Measurements from ENCODE around the gene CCDC40. TPM values are rescaled to one million over a fixed set of nuclear protein-coding genes. Genes with fewer than 3 reads are reported as not detected.
A peak's percentile ranks its signal among the peaks of the same experiment; 100 is the strongest.

CCDC40 gene
- total and polyA plus RNA-seq, 10 of the 15 experiments (the other 5 are each of a cell fraction or from before 2014, with no cell fraction given): 0.06 to 0.10 TPM; not detected in 8

GRCh38 chr17:80102664-80103448 is 66.4 kb downstream of the CCDC40 start:
- POLR2A ChIA-PET: no interaction called here
- H3K4me1 ChIP-seq (ENCODE audit: control insufficient read depth, insufficient read depth, low read length): peaks cover 16% of the 10 kb centered on the region
- H3K9ac ChIP-seq (ENCODE audit: control insufficient read depth, insufficient read depth, low read length): no peak overlapping the region
- in situ Hi-C loops (cut with MboI): no loop called here
- RAD21 ChIA-PET (ENCODE audit: unreplicated experiment): interaction anchor here (1.7 kb wide), 1 partner anchor 43 kb away, joined by 9 read pairs; no protein-coding TSS in a partner anchor
- peak overlapping the region; percentile 92; the same call in 1 of the 2 replicates for H3K4me3 ChIP-seq
- BruUV-seq (replicated peaks): no TSS peak
- SMC1A ChIA-PET (ENCODE audit: uncharacterized antibody, unreplicated experiment): no interaction called here
- H3K79me2 ChIP-seq (ENCODE audit: control insufficient read depth, insufficient read depth, low read length): no peaks in the 10 kb centered on the region; the same call in 1 of the 2 replicates
- no peak overlapping the region for H3K27ac ChIP-seq (ENCODE audit: control insufficient read depth, insufficient read depth)
- no peak for TF ChIP-seq TARDBP (IDR thresholded peaks at IDR 0.05; ENCODE audit: borderline replicate concordance)
- TF ChIP-seq CREB1 (IDR thresholded peaks at IDR 0.05; ENCODE audit: low read depth): no peak
- TF ChIP-seq NFIC (IDR thresholded peaks at IDR 0.05; ENCODE audit: low read depth, low read length): no peak
- H3K4me2 ChIP-seq (ENCODE audit: control insufficient read depth, insufficient read depth): no peak overlapping the region
- no peaks in the 10 kb centered on the region for H3K9me3 ChIP-seq (replicated peaks; ENCODE audit: control insufficient read depth, insufficient read depth, low read length)
- no peaks in the 10 kb centered on the region for H3K36me3 ChIP-seq (ENCODE audit: control insufficient read depth in 2 of 2, insufficient read depth in 2 of 2, low read length in 1 of 2)
- DNase-seq (ENCODE audit: low read depth, low spot score) (no peak), ATAC-seq (no peak), FAIRE-seq (no peak)
- 68% methylated on average over 15 of the region's 15 CpGs for WGBS (ENCODE audit: insufficient coverage, insufficient replicate concordance, low lambda C conversion rate, missing lambda C conversion rate)
- H4K20me1 ChIP-seq (ENCODE audit: control insufficient read depth, insufficient read depth): no peaks in the 10 kb centered on the region
- intact Hi-C loops (cut with micrococcal nuclease; ENCODE audit: unreplicated experiment): no loop called here
- CTCF ChIA-PET: no interaction called here
- H2AFZ ChIP-seq (ENCODE audit: control insufficient read depth, low read depth, low read length): no peak overlapping the region
- H3K27me3 ChIP-seq (replicated peaks in 1 of 2; ENCODE audit: control insufficient read depth in 2 of 2, insufficient read depth in 2 of 2, low read length in 1 of 2): no peaks in the 10 kb centered on the region

- CTCF ChIA-PET: no interaction called here
- in situ Hi-C loops (cut with MboI): no loop called here
- H2AFZ ChIP-seq (ENCODE audit: control insufficient read depth, low read depth, low read length): no peak overlapping the region
- no peaks in the 10 kb centered on the region for H3K36me3 ChIP-seq (ENCODE audit: control insufficient read depth in 2 of 2, insufficient read depth in 2 of 2, low read length in 1 of 2)
- H3K4me1 ChIP-seq (ENCODE audit: control insufficient read depth, insufficient read depth, low read length): peaks cover 16% of the 10 kb centered on the region
- RAD21 ChIA-PET (ENCODE audit: unreplicated experiment): no interaction called here
- FAIRE-seq (no peak), ATAC-seq (no peak), DNase-seq (ENCODE audit: low read depth, low spot score) (no peak)
- intact Hi-C loops (cut with micrococcal nuclease; ENCODE audit: unreplicated experiment): no loop called here
- H3K79me2 ChIP-seq (ENCODE audit: control insufficient read depth, insufficient read depth, low read length): no peaks in the 10 kb centered on the region; the same call in 1 of the 2 replicates
- H3K4me3 ChIP-seq: no peak overlapping the region
- H3K9ac ChIP-seq (ENCODE audit: control insufficient read depth, insufficient read depth, low read length): no peak overlapping the region
- POLR2A ChIA-PET: no interaction called here
- no peaks in the 10 kb centered on the region for H3K9me3 ChIP-seq (replicated peaks; ENCODE audit: control insufficient read depth, insufficient read depth, low read length)
- no TSS peak for BruUV-seq (replicated peaks)
- H3K4me2 ChIP-seq (ENCODE audit: control insufficient read depth, insufficient read depth): no peak overlapping the region
- H4K20me1 ChIP-seq (ENCODE audit: control insufficient read depth, insufficient read depth): no peaks in the 10 kb centered on the region
- H3K27ac ChIP-seq (ENCODE audit: control insufficient read depth, insufficient read depth): no peak overlapping the region
- 83% methylated on average over 19 of the region's 19 CpGs for WGBS (ENCODE audit: insufficient coverage, insufficient replicate concordance, low lambda C conversion rate, missing lambda C conversion rate)
- no peaks in the 10 kb centered on the region for H3K27me3 ChIP-seq (replicated peaks in 1 of 2; ENCODE audit: control insufficient read depth in 2 of 2, insufficient read depth in 2 of 2, low read length in 1 of 2)
- SMC1A ChIA-PET (ENCODE audit: uncharacterized antibody, unreplicated experiment): no interaction called here
- TF ChIP-seq MYB (IDR thresholded peaks at IDR 0.05; ENCODE audit: borderline replicate concordance, low read depth, low read length) (no peak), IKZF2 (IDR thresholded peaks at IDR 0.05) (no peak), SPI1 (IDR thresholded peaks at IDR 0.05; ENCODE audit: borderline replicate concordance, insufficient read depth, low read depth, low read length) (no peak), SREBF2 (IDR thresholded peaks at IDR 0.05; ENCODE audit: low read length) (no peak), BACH1 (IDR thresholded peaks at IDR 0.05; ENCODE audit: borderline replicate concordance) (no peak), ATF2 (IDR thresholded peaks at IDR 0.05; ENCODE audit: low read length) (no peak), ETV6 (conservative IDR thresholded peaks at IDR 0.05 in 1 of 2, IDR thresholded peaks at IDR 0.05 in 1 of 2; ENCODE audit: borderline replicate concordance in 1 of 2, low read depth in 1 of 2) (no peak), EZH2 (IDR thresholded peaks at IDR 0.05; ENCODE audit: borderline replicate concordance, control insufficient read depth, low read depth, low read length) (no peak), KLF5 (IDR thresholded peaks at IDR 0.05; ENCODE audit: partially characterized antibody) (no peak), ATF3 (IDR thresholded peaks at IDR 0.05; ENCODE audit: borderline replicate concordance, extremely low read depth, low read depth, low read length) (no peak), CHD4 (IDR thresholded peaks at IDR 0.05) (no peak), JUND (IDR thresholded peaks at IDR 0.05; ENCODE audit: low read depth, low read length) (no peak), TARDBP (IDR thresholded peaks at IDR 0.05; ENCODE audit: borderline replicate concordance) (no peak)
Measured at GRCh38 chr17:80103449-80104085, 67.1 kb downstream of the CCDC40 start.
